MM.1S (cell line): ENCODE data around the gene MX1.

Source experiments
- CTCF ChIP-seq: fragments of 300-600 bp; sonication (generic); IDR thresholded peaks from 2 replicates; pipeline ENCODE4 v1.5.1; 2016; ENCODE audit warnings: antibody characterized with exemption, low read length, mixed read lengths
- EZH2 ChIP-seq: fragments of 300-600 bp; sonication (generic); optimal IDR thresholded peaks from 2 replicates; pipeline ENCODE3; 2017; ENCODE audit warnings: low read depth, mild to moderate bottlenecking, antibody characterized with exemption, low read length, mixed read lengths
- EZH2phosphoT487 ChIP-seq: fragments of 300-600 bp; sonication (generic); IDR thresholded peaks from 2 replicates; pipeline ENCODE4 v1.6.1; 2018; ENCODE audit warnings: antibody characterized with exemption, low read length

GRCh38 chr21:41503331-41503730 lies 77.3 kb downstream of the MX1 start:
- TF ChIP-seq CTCF: no peak
- TF ChIP-seq EZH2: no peak
- no peak for TF ChIP-seq EZH2phosphoT487
